DND-41 (cell line): Measurements from ENCODE around the gene UBA7.
"Not testable (repeated sequence)": the region's sequence is repeated elsewhere in the genome, so short reads cannot be mapped to it uniquely, and the experiment has no call there.

Experiments
- ATAC-seq: fragments of 200-7000 bp; cut with Tn5 transposase; 3 replicates; pipeline ENCODE4 v1.9.1; 2021; ENCODE audit warnings: low read depth; ENCODE audit not compliant: insufficient read depth
- DNase-seq: peaks from one replicate; pipeline ENCODE4 v3.0.0-alpha.2; 2020
- H2AFZ ChIP-seq: 2 replicates; pipeline ENCODE4 v1.6.0; 2012; ENCODE audit warnings: low read depth, low read length
- H3K27ac ChIP-seq: 2 replicates; pipeline ENCODE4 v1.5.1; 2012; ENCODE audit warnings: low read length, inconsistent platforms
- H3K27me3 ChIP-seq: fragments of 200-600 bp; sonication (generic); 2 replicates; pipeline ENCODE4 v1.6.0; 2012; ENCODE audit warnings: low read length, mild to moderate bottlenecking, inconsistent platforms; ENCODE audit not compliant: insufficient read depth, poor library complexity
- H3K36me3 ChIP-seq: 2 replicates; pipeline ENCODE4 v1.5.1; 2012; ENCODE audit warnings: low read length, inconsistent platforms; ENCODE audit not compliant: insufficient read depth
- H3K4me1 ChIP-seq: 2 replicates; pipeline ENCODE4 v1.5.1; 2012; ENCODE audit warnings: mild to moderate bottlenecking, low read length; ENCODE audit not compliant: insufficient read depth
- H3K4me2 ChIP-seq: 2 replicates; pipeline ENCODE4 v1.6.0; 2012; ENCODE audit warnings: mild to moderate bottlenecking, moderate library complexity, low read length, inconsistent platforms; ENCODE audit not compliant: insufficient read depth
- H3K4me3 ChIP-seq, 2 experiments: fragments of 200-600 bp in 1 of 2; shearing (Covaris generic) in 1 of 2; 2 replicates each; pipeline ENCODE4 v1.5.1; 2012 to 2016; ENCODE audit warnings: inconsistent platforms in 2 of 2, low read length in 2 of 2, mild to moderate bottlenecking in 2 of 2, low read depth in 1 of 2, moderate library complexity in 1 of 2
- H3K79me2 ChIP-seq: 2 replicates; pipeline ENCODE4 v1.6.0; 2012; ENCODE audit warnings: low read length, inconsistent platforms; ENCODE audit not compliant: insufficient read depth
- H3K9ac ChIP-seq: 2 replicates; pipeline ENCODE4 v1.6.0; 2012; ENCODE audit warnings: low read depth, mild to moderate bottlenecking, inconsistent platforms, low read length, moderate library complexity
- H3K9me3 ChIP-seq: 2 replicates; pipeline ENCODE4 v1.5.1; 2012; ENCODE audit warnings: low read length, moderate library complexity, mild to moderate bottlenecking, inconsistent platforms; ENCODE audit not compliant: insufficient read depth, severe bottlenecking
- H4K20me1 ChIP-seq: 2 replicates; pipeline ENCODE4 v1.6.0; 2012; ENCODE audit warnings: low read length; ENCODE audit not compliant: insufficient read depth
- EZH2 ChIP-seq: IDR thresholded peaks from 3 replicates; pipeline ENCODE4 v1.6.1; 2012; ENCODE audit warnings: borderline replicate concordance, low read depth, mild to moderate bottlenecking, moderate library complexity, low read length, inconsistent platforms; ENCODE audit not compliant: severe bottlenecking
- TF ChIP-seq, protein P1 (sequence below): IDR thresholded peaks from 2 replicates; pipeline ENCODE4 v1.5.1; 2012; ENCODE audit warnings: borderline replicate concordance, low read length, moderate library complexity, mild to moderate bottlenecking; ENCODE audit not compliant: poor library complexity, severe bottlenecking; ENCODE audit errors: extremely low read depth

The UBA7 gene

DNA sequence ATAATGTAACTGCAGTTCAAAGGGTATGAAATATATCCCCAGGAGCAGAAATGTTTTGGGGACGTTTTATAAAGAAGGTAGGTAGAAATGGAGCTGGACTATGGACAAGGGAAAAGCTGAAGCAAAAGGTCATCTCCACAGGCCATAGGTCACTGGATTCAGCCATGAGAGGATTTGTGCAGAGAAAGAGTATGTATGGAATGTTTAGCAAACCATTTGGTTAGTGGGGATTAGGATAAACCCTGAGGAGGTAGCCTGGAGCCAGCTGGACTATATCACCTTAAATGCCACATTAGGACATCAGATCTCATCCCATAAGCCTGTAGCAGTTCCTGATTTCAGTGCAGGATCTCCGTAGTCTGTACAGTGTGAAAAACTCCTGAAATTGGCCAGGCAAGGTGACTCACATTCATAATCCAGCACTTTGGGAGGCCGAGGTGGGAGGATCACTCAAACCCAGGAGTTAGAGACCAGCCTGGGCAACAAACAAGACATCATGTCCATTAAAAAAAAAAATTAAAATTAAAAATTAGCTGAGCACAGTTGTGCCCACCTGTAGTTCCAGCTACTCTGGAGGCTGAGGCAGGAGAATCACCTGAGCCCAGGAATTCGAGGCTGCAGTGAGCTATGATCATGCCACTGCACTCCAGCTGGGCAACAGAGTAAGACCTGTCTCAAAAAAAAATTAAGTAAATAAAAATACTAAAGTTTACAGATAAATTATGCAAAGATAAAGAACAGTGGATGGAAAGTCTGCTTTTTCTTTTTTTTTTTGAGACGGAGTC lies 32.1 kb downstream of the UBA7 start:
- DNase-seq, result no peak
- no peak overlapping the region for H2AFZ ChIP-seq
- peaks cover 37% of the 10 kb centered on the region for H3K4me1 ChIP-seq
- H3K79me2 ChIP-seq, result peaks cover 96% of the 10 kb centered on the region
- ATAC-seq, result no peak
- H3K27ac ChIP-seq, result no peak overlapping the region
- peaks cover 25% of the 10 kb centered on the region for H4K20me1 ChIP-seq
- peaks cover 49% of the 10 kb centered on the region for H3K36me3 ChIP-seq
- no peaks in the 10 kb centered on the region for H3K27me3 ChIP-seq
- H3K4me2 ChIP-seq, result no peak overlapping the region
- H3K9me3 ChIP-seq, result no peaks in the 10 kb centered on the region
- no peak for TF ChIP-seq EZH2
- TF ChIP-seq, protein P1, sequence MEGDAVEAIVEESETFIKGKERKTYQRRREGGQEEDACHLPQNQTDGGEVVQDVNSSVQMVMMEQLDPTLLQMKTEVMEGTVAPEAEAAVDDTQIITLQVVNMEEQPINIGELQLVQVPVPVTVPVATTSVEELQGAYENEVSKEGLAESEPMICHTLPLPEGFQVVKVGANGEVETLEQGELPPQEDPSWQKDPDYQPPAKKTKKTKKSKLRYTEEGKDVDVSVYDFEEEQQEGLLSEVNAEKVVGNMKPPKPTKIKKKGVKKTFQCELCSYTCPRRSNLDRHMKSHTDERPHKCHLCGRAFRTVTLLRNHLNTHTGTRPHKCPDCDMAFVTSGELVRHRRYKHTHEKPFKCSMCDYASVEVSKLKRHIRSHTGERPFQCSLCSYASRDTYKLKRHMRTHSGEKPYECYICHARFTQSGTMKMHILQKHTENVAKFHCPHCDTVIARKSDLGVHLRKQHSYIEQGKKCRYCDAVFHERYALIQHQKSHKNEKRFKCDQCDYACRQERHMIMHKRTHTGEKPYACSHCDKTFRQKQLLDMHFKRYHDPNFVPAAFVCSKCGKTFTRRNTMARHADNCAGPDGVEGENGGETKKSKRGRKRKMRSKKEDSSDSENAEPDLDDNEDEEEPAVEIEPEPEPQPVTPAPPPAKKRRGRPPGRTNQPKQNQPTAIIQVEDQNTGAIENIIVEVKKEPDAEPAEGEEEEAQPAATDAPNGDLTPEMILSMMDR, result no peak
- H3K4me3 ChIP-seq, result no peak overlapping the region
- H3K9ac ChIP-seq, result no peak overlapping the region

- peak overlapping the region; percentile 10; the same call in 1 of the 2 replicates for H3K4me2 ChIP-seq
- not testable (repeated sequence) for H2AFZ ChIP-seq, H3K27ac ChIP-seq, H3K9ac ChIP-seq, H3K27me3 ChIP-seq, H3K4me3 ChIP-seq, H3K9me3 ChIP-seq, DNase-seq, ATAC-seq
- peaks cover 37% of the 10 kb centered on the region for H3K4me1 ChIP-seq
- peaks cover 98% of the 10 kb centered on the region for H3K79me2 ChIP-seq
- H3K36me3 ChIP-seq, result peaks cover 50% of the 10 kb centered on the region
- peaks cover 30% of the 10 kb centered on the region for H4K20me1 ChIP-seq
These were observed 32.8 kb downstream of the UBA7 start for GRCh38 chr3:49780975-49781365.

GRCh38 chr3:49780080-49780974 lies 33.4 kb downstream of the UBA7 start:
- no peak overlapping the region for H3K9ac ChIP-seq
- peaks cover 34% of the 10 kb centered on the region for H3K4me1 ChIP-seq
- TF ChIP-seq, protein P1, result no peak
- no peak for TF ChIP-seq EZH2
- no peak overlapping the region for H3K4me3 ChIP-seq
- no peak for ATAC-seq
- H3K27me3 ChIP-seq, result no peaks in the 10 kb centered on the region
- peak overlapping the region; percentile 10; the same call in 1 of the 2 replicates for H3K4me2 ChIP-seq
- H3K27ac ChIP-seq, result no peak overlapping the region
- peaks cover 98% of the 10 kb centered on the region for H3K79me2 ChIP-seq
- peaks cover 54% of the 10 kb centered on the region for H3K36me3 ChIP-seq
- H2AFZ ChIP-seq, result no peak overlapping the region
- no peaks in the 10 kb centered on the region for H3K9me3 ChIP-seq
- H4K20me1 ChIP-seq, result peaks cover 33% of the 10 kb centered on the region
- no peak for DNase-seq

GRCh38 chr3:49779358-49780079 lies 34.2 kb downstream of the UBA7 start:
- H3K4me1 ChIP-seq, result peaks cover 26% of the 10 kb centered on the region
- no peak overlapping the region for H3K4me2 ChIP-seq
- H3K9me3 ChIP-seq, result no peaks in the 10 kb centered on the region
- DNase-seq (no peak), ATAC-seq (no peak)
- no peak overlapping the region for H3K27ac ChIP-seq
- H2AFZ ChIP-seq, result no peak overlapping the region
- H3K36me3 ChIP-seq, result peaks cover 52% of the 10 kb centered on the region
- H3K9ac ChIP-seq, result no peak overlapping the region
- H3K27me3 ChIP-seq, result no peaks in the 10 kb centered on the region
- peaks cover 38% of the 10 kb centered on the region for H4K20me1 ChIP-seq
- no peak for TF ChIP-seq EZH2
- TF ChIP-seq, protein P1, result no peak
- H3K4me3 ChIP-seq, result no peak overlapping the region
- peaks cover 98% of the 10 kb centered on the region for H3K79me2 ChIP-seq

DNA sequence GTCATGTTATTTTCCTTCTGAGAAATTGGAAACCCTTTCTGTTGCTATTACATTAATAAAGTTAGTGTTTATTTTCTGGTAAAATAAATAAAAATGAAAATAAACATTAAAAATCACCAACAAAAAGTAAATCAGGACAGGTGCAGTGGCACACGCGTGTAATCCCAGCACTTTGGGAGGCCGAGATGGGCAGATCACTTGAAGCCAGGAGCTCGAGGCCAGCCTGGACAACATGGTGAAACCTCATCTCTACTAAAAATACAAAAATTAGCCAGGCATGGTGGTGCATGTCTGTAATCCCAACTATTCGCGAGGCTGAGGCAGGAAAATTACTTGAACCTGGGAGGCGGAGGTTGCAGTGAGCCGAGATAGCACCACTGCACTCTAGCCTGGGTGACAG lies 37.7 kb downstream of the UBA7 start:
- DNase-seq, H3K9ac ChIP-seq, H3K27ac ChIP-seq, H3K27me3 ChIP-seq, H3K4me2 ChIP-seq, H3K9me3 ChIP-seq, H3K4me3 ChIP-seq, H2AFZ ChIP-seq, H3K4me1 ChIP-seq, ATAC-seq: not testable (repeated sequence)
- H3K79me2 ChIP-seq, result peaks cover 94% of the 10 kb centered on the region
- H4K20me1 ChIP-seq, result peaks cover 52% of the 10 kb centered on the region
- H3K36me3 ChIP-seq, result peaks cover 38% of the 10 kb centered on the region
